Umbilical cord (tissue), 2 donors: ENCODE data around the gene MED27. TPM values are rescaled to one million over a fixed set of nuclear protein-coding genes. Genes with fewer than 3 reads are reported as not detected.

Experiments
- DNase-seq: peaks from one replicate; pipeline ENCODE4 v3.0.0-alpha.2; 2015; ENCODE audit warnings: low spot score
- total RNA-seq: library from RNA; depleted of rRNA; stranded (reverse); fragments of >200 nt; gene quantifications from one replicate; pipeline ENCODE4 v1.2.3, GENCODE V29; 2014; ENCODE audit warnings: low replicate concordance; ENCODE audit not compliant: insufficient read depth

The MED27 gene, protein sequence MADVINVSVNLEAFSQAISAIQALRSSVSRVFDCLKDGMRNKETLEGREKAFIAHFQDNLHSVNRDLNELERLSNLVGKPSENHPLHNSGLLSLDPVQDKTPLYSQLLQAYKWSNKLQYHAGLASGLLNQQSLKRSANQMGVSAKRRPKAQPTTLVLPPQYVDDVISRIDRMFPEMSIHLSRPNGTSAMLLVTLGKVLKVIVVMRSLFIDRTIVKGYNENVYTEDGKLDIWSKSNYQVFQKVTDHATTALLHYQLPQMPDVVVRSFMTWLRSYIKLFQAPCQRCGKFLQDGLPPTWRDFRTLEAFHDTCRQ
- total RNA-seq = 6.5 TPM

GRCh38 chr9:132079391-132080091, at the start of gene MED27:
Gene MED27, minus strand, starts transcription at chr9:132079867. Its CDS starts 23 bp downstream, at chr9:132079844.
- DNase-seq = peak; percentile 97

DNA sequence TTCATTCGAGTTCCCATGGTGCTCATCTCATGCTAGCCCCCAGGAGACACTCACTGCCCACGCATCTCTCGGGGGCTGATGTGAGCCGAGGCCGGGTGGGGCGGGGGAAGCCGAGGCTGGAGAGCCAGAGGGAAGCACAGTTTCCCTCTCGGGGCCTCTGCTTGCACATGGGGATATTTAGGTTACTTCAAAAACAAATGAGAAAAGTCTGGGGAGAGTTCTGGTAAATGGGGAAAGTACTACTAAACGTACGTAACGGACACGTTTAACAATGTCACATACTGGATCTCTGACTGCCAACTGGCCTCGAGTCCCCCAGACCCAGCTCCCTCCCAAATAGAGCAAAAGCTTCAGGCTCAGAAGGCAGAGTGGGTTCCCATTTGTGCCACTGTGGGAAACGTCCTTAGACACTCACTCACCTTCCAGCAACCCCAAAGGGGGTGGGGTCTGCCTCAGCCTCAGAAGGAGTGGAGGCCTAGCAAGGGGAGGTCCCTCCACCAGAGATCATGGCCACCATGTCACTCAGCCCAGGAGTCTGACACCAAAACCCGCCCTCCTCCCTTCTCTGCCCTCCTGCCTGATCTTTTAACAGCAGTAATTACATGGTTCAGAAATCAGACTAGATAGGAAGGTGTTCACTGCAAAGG, 48.3 kb upstream of the MED27 start:
- no peak for DNase-seq

DNA sequence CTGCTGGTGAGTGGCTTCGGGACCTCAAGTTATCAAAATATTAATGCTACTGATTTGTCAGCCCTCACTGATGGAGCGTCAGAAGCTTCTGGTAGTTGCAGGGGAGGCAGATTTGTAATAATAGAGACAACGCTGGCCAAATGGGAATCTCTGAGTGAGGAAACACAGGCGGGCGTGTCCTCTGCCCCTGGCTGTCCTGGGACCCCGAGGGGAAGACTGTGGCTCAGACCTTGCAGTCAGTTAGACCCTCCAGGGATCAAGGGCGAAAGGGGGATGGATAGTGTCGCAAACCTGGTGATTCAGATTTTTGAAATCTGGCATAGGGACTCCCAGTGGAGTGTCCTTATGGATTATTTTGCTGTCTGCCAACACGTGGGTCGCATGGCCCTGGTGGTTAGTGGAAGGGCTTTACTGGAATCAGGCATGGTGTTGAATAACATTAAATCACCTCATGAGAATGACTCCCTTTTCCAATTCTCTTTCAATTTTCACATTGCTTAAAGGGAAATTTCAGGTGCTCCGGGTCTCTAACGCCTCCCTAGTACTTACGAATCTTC, 47.1 kb upstream of the MED27 start:
- DNase-seq = no peak

- DNase-seq = no peak
Observed at GRCh38 chr9:132125944-132126679, 46.4 kb upstream of the MED27 start.

GRCh38 chr9:132125361-132125760, 45.7 kb upstream of the MED27 start:
- DNase-seq = no peak

DNA sequence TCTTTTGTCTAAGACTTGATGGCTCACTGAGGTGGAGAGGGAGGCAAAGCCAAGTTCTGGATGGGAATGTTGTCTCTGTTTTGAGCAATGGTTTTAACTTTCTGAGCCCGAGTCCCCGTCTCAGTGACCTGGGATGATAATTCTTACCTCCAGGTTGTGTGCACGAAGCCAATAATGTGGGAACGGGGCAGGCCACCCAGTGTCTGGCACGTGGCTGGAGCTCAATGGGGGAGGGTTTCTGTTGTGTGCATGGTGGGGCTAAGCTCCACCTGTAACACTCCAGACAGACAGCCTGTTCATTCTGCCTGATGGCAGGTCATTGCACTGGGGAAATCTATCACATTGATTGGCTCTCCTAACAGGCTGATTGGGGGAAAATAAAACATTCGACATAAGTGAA, 45.1 kb upstream of the MED27 start:
- DNase-seq = no peak

- DNase-seq = no peak
Observed at GRCh38 chr9:132121021-132121420, 41.4 kb upstream of the MED27 start.

- DNase-seq = no peak
Observed at GRCh38 chr9:132117694-132118093, 38.0 kb upstream of the MED27 start.

GRCh38 chr9:132116583-132116982, 36.9 kb upstream of the MED27 start:
- no peak for DNase-seq

DNA sequence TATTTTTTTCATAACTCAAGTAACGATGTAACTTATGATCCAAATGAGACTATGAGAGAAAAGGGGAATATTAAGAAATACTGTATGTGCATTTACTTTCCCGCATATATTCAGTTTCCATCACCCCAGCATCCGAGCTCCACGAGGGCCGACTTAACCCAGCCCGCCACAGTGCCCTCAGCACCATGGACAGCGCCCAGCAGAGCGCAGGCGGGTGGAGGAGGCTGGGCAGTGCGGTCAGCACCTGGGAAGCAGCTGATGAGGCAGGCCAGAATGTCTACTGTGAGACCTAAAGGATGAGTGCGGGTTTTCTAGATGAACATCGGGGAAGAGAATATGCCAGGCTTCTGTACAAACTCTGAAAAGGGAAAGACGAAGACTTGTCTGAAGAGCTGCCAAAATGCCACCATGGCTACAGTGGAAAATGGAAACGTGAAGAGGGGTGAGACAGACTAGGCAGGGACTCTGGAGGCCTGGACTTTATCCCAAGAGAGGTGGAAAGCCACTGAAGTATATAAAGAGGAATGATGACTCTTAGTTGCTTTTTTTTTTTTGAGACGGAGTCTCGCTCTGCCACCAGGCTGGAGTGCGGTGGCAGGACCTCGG, 34.5 kb upstream of the MED27 start:
- peak; percentile 58 for DNase-seq

DNA sequence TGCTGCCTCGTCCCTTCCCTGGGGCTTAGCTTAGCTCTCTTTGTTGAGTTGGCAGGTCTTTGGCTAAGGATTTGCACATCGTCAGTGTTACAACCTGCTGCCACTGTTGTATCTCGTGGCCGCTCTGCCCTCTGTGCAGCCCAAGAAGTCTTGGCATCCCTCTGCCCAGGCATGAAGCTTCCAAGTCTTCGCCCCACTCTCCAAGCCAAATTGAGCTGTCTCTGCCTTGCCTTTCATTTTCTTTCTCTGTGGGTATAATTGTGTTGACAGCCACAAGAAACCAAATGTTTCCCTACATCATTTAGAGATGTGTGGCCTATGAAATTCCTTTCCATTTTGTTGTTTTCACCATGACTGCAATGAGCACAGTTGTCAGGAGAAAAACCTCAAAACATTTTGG, 29.6 kb upstream of the MED27 start:
- no peak for DNase-seq

- no peak for DNase-seq
Observed at GRCh38 chr9:132108728-132109127, 29.1 kb upstream of the MED27 start.

GRCh38 chr9:132099741-132100407, 20.2 kb upstream of the MED27 start:
- DNase-seq = no peak

DNA sequence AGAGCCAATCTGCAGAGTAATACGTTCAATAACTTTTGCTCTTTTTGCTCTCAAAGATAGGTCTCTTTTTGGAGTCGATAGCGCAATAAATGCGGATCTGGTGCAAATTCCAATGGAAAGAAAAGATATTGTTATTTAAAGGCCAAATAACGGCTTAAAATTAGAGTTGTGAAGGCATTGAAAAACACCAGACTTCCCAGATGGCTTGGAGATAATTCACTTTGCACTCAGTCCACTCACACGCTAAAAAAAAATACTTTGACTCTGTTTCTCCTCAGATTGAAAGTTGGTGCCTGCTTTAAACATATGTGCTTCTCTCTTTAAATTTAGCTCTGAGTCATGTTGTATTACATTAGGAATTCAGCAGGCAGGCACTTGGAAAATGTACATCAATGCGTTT, 19.5 kb upstream of the MED27 start:
- DNase-seq = no peak

DNA sequence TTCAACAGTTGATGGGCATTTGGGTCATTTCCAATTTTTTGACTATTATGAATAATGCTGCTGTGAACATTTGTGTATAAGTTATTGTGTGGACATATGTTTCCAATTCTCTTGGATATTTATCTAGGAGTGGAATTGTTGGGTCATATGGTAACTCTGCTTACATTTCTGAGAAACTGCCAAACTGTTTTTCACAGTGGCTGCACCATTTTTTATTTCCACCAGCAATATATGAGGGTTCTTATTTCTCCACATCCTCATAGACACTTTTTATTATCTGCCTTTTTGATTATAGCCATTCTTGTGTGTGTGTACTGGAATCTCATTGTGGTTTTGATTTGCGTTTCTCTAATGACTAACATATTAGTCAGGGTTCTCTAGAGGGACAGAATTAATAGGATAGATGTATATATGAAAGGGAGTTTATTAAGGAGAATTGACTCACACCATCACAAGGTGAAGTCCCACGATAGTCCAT, 14.7 kb upstream of the MED27 start:
- no peak for DNase-seq

DNA sequence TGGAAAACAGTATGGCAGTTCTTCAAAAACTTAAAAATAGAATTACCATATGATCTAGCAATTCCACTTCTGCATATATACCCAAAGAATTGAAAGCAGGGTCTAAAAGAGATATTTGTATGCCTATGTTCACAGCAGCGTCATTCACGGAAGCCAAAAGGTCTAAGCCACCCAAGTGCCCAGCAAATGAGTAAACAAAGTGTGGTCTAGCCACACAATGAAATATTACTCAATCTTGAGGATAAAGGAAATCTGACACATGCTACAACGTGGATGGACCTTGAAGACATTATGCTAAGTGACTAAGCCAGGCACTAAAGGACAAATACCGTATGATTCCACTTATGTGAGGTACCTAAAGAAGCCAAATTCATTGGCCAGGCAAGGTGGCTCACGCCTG, 11.1 kb upstream of the MED27 start:
- no peak for DNase-seq

GRCh38 chr9:132087438-132088030, 7.9 kb upstream of the MED27 start:
- DNase-seq = no peak

DNA sequence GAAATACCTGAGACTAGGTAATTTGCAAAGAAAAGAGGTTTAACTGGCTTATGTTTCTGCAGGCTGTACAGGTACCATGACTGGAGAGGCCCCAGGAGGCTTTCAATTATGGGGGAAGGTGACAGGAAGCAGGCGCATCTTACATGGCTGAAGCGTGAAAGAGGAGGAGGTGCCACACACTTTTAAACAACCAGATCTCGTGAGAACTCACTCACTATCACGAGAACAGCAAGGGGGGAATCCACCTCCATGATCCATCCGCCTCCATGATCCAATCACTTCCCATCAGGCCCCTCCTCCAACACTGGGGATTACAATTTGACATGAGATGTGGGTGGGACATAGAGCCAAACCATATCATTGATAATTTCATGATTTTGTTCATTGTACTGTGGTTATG, 2.5 kb upstream of the MED27 start:
- no peak for DNase-seq

GRCh38 chr9:132078699-132079356, 839 bp downstream of the MED27 start:
- DNase-seq = no peak
